ENCODE results near the gene CA12.

CA12 gene

DNA sequence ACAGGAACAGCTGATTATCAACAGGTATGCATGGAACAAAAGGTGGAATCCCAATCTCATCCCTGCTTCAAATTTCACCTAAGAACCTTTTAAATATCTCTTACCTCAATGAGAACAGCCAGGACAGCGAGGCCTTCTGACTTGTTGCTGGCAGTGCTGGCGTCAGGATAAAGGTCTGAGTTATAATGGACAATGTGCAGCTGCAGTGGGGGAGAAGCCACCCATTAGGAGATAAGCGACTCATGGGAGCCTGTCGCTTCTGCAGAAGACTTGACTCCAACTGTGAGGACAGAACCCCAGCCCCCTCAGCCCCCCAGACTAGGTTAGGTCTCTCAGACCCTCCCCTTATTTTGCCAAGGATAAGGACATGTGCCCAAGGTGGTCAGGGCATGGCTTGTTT is 39.7 kb downstream of the CA12 start:
- no peak overlapping the region for H3K4me3 ChIP-seq (ENCODE audit: low read depth, low read length)
- no peak for TF ChIP-seq CTCF (IDR thresholded peaks at IDR 0.05; ENCODE audit: low read depth, low read length)

- H3K4me3 ChIP-seq (ENCODE audit: low read depth, low read length), result no peak overlapping the region
- no peak for TF ChIP-seq CTCF (IDR thresholded peaks at IDR 0.05; ENCODE audit: low read depth, low read length)
Observed at GRCh38 chr15:63340878-63341277, 40.8 kb downstream of the CA12 start.

DNA sequence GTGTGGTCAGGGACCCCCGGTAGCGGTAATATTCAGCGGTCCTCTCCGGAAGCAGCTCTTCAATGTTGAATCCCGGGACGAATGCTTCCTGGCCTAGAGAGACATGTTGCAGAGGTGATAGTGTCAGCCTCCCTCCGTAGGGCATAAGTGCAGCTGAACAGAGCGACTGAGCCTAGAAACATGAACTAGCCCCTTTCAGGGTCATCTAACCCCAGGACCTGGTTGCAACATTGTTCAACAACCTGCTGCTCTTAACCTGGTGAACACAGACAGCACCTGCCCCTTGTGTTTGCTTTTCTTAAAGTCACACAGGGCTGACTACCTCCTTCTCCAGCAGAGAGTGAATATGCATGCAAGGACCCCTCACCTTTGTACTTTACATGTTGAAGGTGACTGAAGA is 41.3 kb downstream of the CA12 start:
- H3K4me3 ChIP-seq (ENCODE audit: low read depth, low read length), result no peak overlapping the region
- no peak for TF ChIP-seq CTCF (IDR thresholded peaks at IDR 0.05; ENCODE audit: low read depth, low read length)

- no peak overlapping the region for H3K4me3 ChIP-seq (ENCODE audit: low read depth, low read length)
- no peak for TF ChIP-seq CTCF (IDR thresholded peaks at IDR 0.05; ENCODE audit: low read depth, low read length)
Observed at GRCh38 chr15:63339836-63340235, 41.8 kb downstream of the CA12 start.

DNA sequence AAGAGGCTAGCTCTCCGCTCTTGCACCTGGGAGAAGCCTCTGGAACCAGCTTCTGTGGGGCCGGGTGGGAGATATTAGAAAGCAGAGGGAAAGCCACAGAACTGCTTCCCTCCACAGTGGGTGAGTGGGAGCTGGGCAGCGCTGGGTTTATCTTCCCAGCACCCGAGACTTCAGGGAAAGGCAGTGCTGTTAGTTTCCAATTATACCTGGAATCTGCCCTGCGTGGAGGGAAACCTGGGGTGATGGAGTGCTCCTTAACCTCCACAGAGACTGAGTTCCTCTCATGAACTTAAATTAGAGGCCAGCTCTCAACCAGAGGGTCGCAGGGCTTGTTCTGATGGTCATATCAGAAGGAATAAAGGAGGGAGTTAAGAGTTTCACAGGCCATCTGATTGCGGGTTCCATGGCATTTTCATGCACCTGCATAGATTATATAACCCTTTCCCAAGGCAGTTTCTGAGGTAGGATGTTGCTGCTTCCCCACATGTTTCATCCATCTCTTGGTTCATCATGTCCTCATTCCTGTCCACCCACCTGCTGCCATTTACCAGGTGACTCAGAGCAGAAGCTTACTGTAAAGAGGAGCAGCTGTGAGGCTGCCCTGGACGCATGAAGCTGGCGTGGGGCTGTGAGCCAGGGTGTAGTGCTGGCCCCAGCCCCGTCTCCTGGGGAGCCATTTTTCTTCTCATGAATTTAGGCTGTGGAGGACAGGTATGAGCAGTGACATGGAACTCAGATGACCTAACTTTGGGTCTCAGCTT is 42.5 kb downstream of the CA12 start:
- H3K4me3 ChIP-seq (ENCODE audit: low read depth, low read length), result no peak overlapping the region
- TF ChIP-seq CTCF (IDR thresholded peaks at IDR 0.05; ENCODE audit: low read depth, low read length), result no peak

GRCh38 chr15:63338170-63338569 is 43.5 kb downstream of the CA12 start:
- no peak for TF ChIP-seq CTCF (IDR thresholded peaks at IDR 0.05; ENCODE audit: low read depth, low read length)
- no peak overlapping the region for H3K4me3 ChIP-seq (ENCODE audit: low read depth, low read length)

GRCh38 chr15:63337046-63337445 is 44.6 kb downstream of the CA12 start:
- no peak overlapping the region for H3K4me3 ChIP-seq (ENCODE audit: low read depth, low read length)
- TF ChIP-seq CTCF (IDR thresholded peaks at IDR 0.05; ENCODE audit: low read depth, low read length), result no peak

All from WI38 (cell line).